Naive thymus-derived CD4-positive, alpha-beta T cell (primary cell): ENCODE results near the gene DUSP9. TPM values are rescaled to one million over a fixed set of nuclear protein-coding genes. Genes with fewer than 3 reads are reported as not detected.

Experiments
- ATAC-seq: fragments of 150-1000 bp; cut with Tn5 transposase; 2 replicates; pipeline ENCODE4 v1.10.0; 2021; ENCODE audit warnings: mild to moderate bottlenecking, moderate library complexity
- CTCF ChIA-PET: fragments of 350-600 bp; sonication (Branson Sonifier 250); formaldehyde crosslinking; loops from one replicate; lab custom pipeline; 2021; ENCODE audit warnings: antibody characterized with exemption; lab: Charles Lee
- POLR2A ChIA-PET: fragments of 350-600 bp; sonication (Branson Sonifier 250); formaldehyde crosslinking; loops from one replicate; lab custom pipeline; 2021; ENCODE audit warnings: antibody characterized with exemption, inconsistent platforms; lab: Charles Lee
- DNase-seq, 9 donors: peaks; one replicate each; pipeline versions ENCODE4 v3.0.0 to v3.0.0-alpha.2; 2020 to 2022; ENCODE audit warnings: mixed read lengths in 1 of 9
- H3K27ac ChIP-seq: one replicate; pipeline ENCODE4 v1.7.0; 2013; ENCODE audit warnings: mild to moderate bottlenecking, low read depth, low read length, moderate library complexity
- H3K27me3 ChIP-seq, 2 donors: one replicate each; pipeline ENCODE4 v1.7.0; 2013; ENCODE audit warnings: low read length in 2 of 2, mild to moderate bottlenecking in 2 of 2, moderate library complexity in 2 of 2; ENCODE audit not compliant: control insufficient read depth in 2 of 2, insufficient read depth in 2 of 2
- H3K36me3 ChIP-seq, 3 experiments: 1 replicate in 2 of 3; 2 replicates in 1 of 3; pipeline ENCODE4 v1.7.0; 2013; ENCODE audit warnings: low read length in 3 of 3, mild to moderate bottlenecking in 3 of 3, moderate library complexity in 1 of 3; ENCODE audit not compliant: insufficient read depth in 3 of 3, control insufficient read depth in 2 of 3
- H3K4me1 ChIP-seq, 2 donors: one replicate each; pipeline ENCODE4 v1.7.0; 2013; ENCODE audit warnings: low read length in 2 of 2, mild to moderate bottlenecking in 2 of 2, moderate library complexity in 1 of 2; ENCODE audit not compliant: control insufficient read depth in 2 of 2, insufficient read depth in 2 of 2
- H3K4me3 ChIP-seq: 2 replicates; pipeline ENCODE4 v1.7.0; 2013; ENCODE audit warnings: mild to moderate bottlenecking, low read length
- H3K9me3 ChIP-seq, 3 experiments: 1 replicate in 2 of 3; 2 replicates in 1 of 3; pipeline ENCODE4 v1.7.0; 2013; ENCODE audit warnings: low read length in 3 of 3; ENCODE audit not compliant: control insufficient read depth in 2 of 3
- H3K27ac Mint-ChIP-seq, 9 donors: one replicate each; pipeline ENCODE4 v1.8.0; 2020 to 2022; ENCODE audit warnings: mixed read lengths in 9 of 9, mild to moderate bottlenecking in 8 of 9, moderate library complexity in 5 of 9, inconsistent platforms in 2 of 9
- H3K27me3 Mint-ChIP-seq, 5 donors: one replicate each; pipeline ENCODE4 v1.8.0; 2021 to 2022; ENCODE audit warnings: mixed read lengths in 5 of 5, mild to moderate bottlenecking in 1 of 5
- H3K36me3 Mint-ChIP-seq, 5 donors: one replicate each; pipeline ENCODE4 v1.8.0; 2020 to 2022; ENCODE audit warnings: mixed read lengths in 5 of 5, mild to moderate bottlenecking in 3 of 5, inconsistent platforms in 1 of 5
- H3K4me1 Mint-ChIP-seq, 7 donors: one replicate each; pipeline ENCODE4 v1.8.0; 2020 to 2022; ENCODE audit warnings: mixed read lengths in 7 of 7, mild to moderate bottlenecking in 3 of 7, inconsistent platforms in 1 of 7
- H3K4me3 Mint-ChIP-seq, 10 donors: one replicate each; pipeline ENCODE4 v1.8.0; 2020 to 2022; ENCODE audit warnings: mild to moderate bottlenecking in 10 of 10, mixed read lengths in 10 of 10, moderate library complexity in 6 of 10, inconsistent platforms in 2 of 10
- H3K9me3 Mint-ChIP-seq, 11 donors: one replicate each; pipeline ENCODE4 v1.8.0; 2020 to 2022; ENCODE audit warnings: mixed read lengths in 11 of 11, mild to moderate bottlenecking in 4 of 11, inconsistent platforms in 1 of 11, moderate library complexity in 1 of 11
- intact Hi-C, 2 donors: fragments of 100-400 bp; cut with micrococcal nuclease; formaldehyde crosslinking; loops; one replicate each; pipeline ENCODE4 v1.15.1; 2023
- polyA plus RNA-seq, 2 donors: library from polyadenylated mRNA; unstranded; fragments of 300-500 nt; fragmentation: Illumina TruSeq; gene quantifications; one replicate each; pipeline ENCODE4 v1.2.3, GENCODE V29; 2021
- total RNA-seq, 6 experiments: library from RNA in 5 of 6; stranded (reverse) in 5 of 6; gene quantifications; 1 replicate in 5 of 6; 2 replicates in 1 of 6; pipeline ENCODE4 v1.2.3 and lab custom pipeline; 2021 to 2026

Gene DUSP9
- total and polyA plus RNA-seq, 7 experiments from 2014 or later, result not detected

DNA sequence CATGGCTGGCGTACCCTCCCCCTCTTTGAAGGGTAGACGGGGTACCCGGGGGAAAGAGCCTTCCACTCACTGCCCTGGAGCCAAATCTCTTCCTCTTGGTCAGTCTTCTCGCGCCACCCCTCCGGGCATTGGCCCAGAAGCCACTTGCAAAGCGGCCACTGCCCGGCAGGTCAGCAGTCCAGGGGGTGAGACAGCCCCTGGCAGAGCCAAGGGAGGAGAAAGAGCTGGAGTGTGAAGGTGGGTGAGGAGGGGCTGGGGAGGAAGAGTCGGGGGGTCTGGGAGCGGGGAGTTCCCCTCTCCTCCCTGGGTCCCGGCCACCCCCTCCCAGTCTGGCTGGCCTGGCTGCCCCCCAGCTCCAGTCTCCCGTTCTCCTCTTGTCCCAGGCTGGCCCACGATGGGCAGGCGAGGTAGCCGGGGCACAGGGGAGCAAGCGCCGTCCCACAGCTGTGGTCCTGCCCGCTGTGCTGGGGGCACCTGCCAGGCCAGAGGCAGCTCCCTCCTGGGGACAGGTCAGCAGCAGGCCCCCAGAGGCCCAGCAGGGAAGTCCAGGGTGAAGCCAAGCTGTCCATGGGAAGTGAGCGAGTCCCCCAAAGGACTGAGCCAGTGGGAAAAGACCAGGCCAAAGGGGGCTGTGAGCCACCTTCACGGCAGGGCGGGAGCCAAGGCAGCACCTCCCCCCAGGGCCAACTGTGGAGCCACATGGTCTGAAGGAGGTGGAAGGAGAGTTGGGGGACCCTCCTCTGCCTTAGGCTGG, 21.6 kb upstream of the DUSP9 start:
- no peaks in the 10 kb centered on the region for H3K9me3 ChIP-seq
- ChIA-PET POLR2A (no interaction called here), CTCF (interaction anchor here (0.9 kb wide), 1 partner anchor 11 kb away, joined by 3 read pairs; no protein-coding TSS in a partner anchor)
- Mint-ChIP-seq H3K4me1 (no peaks in the 10 kb centered on the region), H3K27ac (no peak overlapping the region), H3K36me3 (no peaks in the 10 kb centered on the region), H3K4me3 (no peak overlapping the region), H3K9me3 (peaks cover 0 to 3% (median 0%) of the 10 kb centered on the region in 11 donors), H3K27me3 (no peaks in the 10 kb centered on the region)
- no peak overlapping the region for H3K27ac ChIP-seq
- ATAC-seq (no peak), DNase-seq (no peak)
- H3K27me3 ChIP-seq, result no peaks in the 10 kb centered on the region
- no peaks in the 10 kb centered on the region for H3K4me1 ChIP-seq
- no peaks in the 10 kb centered on the region for H3K36me3 ChIP-seq
- H3K4me3 ChIP-seq, result no peak overlapping the region
- intact Hi-C loops, result no loop called here

DNA sequence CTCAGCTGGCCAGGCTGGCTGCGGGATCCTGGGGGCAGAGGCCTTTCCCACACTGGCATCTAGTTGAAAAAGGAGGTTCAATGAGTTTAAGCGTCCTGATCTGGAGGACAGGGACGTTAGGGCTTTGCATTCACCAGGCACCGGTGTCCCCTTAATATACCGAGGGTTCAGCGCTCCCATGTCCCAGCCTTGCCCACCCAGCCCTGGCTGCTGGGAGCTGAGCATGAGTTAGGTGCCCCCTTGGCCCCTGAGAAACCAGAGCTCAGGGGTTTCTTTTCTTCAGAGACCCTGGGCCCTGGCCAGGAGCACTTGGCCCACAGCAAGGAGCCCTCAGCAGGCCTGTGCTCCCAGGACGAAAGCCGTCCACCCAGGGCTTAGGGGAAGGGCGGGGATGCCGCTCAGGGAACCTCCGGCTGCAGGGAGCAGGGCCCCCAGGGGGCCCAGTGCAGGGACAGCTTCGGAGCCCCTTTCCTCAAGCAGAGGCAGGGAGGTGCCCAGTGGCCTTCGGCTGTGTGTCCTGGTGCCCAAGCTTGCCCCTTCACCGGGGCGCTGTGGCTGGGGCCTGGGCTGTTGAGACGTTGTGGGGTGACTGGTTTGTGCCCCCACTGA, 20.9 kb upstream of the DUSP9 start:
- H3K9me3 Mint-ChIP-seq, result peaks cover 0 to 7% (median 3%) of the 10 kb centered on the region in 11 donors
- H3K36me3 Mint-ChIP-seq, result no peaks in the 10 kb centered on the region
- H3K4me3 Mint-ChIP-seq, result no peak overlapping the region
- Histone ChIP-seq H3K4me3 (no peak overlapping the region), H3K36me3 (no peaks in the 10 kb centered on the region), H3K4me1 (no peaks in the 10 kb centered on the region), H3K9me3 (no peaks in the 10 kb centered on the region), H3K27ac (no peak overlapping the region), H3K27me3 (no peaks in the 10 kb centered on the region)
- intact Hi-C loops, result no loop called here
- CTCF ChIA-PET, result no interaction called here
- no peak for DNase-seq
- H3K27me3 Mint-ChIP-seq, result peaks cover 0 to 5% (median 0%) of the 10 kb centered on the region in 5 donors
- no peaks in the 10 kb centered on the region for H3K4me1 Mint-ChIP-seq
- POLR2A ChIA-PET, result no interaction called here
- H3K27ac Mint-ChIP-seq, result no peak overlapping the region
- no peak for ATAC-seq

DNA sequence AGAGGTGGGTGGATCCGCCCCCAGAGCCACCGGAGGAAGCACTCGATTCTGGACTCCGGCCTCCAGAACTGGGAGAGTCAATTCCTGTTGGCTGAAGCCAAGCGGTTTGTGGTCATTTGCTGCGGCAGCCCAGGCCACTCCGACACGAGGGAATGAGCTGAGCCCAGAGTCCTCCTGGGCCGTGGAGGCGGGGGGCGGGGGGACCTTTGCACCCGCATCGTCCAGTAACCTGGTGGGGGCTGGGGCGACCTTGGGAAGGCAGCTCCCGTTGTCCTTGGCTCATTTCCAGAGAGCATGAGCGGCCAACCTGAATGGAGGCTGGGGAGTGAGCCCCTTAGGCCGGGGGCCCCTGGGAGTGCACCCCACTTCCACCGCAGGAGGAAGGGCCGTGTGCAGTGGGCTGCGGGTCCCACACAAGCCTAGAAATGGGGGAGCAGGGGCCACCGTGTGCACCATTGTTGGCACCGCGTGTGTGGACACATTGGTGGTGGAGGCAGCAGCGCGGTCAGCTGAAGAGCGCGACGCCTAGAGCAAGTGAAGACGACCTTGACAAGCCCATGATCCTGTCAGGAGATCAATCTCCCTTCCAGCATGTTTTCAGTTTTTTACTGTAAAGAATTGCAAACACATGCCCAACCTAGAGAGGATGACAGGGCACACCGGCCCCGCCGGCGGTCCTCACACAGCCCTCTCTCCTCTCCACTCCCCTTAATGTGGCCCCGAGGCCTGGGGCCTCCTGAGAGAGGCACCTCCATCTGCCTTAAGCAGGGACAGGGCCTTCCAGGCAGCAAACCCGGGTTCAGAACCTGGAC, 19.9 kb upstream of the DUSP9 start:
- Histone ChIP-seq H3K4me3 (no peak overlapping the region), H3K9me3 (no peaks in the 10 kb centered on the region), H3K27ac (no peak overlapping the region), H3K36me3 (no peaks in the 10 kb centered on the region), H3K4me1 (no peaks in the 10 kb centered on the region), H3K27me3 (no peaks in the 10 kb centered on the region)
- no peak for DNase-seq
- POLR2A ChIA-PET, result no interaction called here
- intact Hi-C loops, result no loop called here
- H3K27ac Mint-ChIP-seq, result no peak overlapping the region
- no peak overlapping the region for H3K4me3 Mint-ChIP-seq
- peaks cover 0 to 14% (median 5%) of the 10 kb centered on the region in 11 donors for H3K9me3 Mint-ChIP-seq
- peaks cover 0 to 8% (median 0%) of the 10 kb centered on the region in 5 donors for H3K27me3 Mint-ChIP-seq
- H3K36me3 Mint-ChIP-seq, result no peaks in the 10 kb centered on the region
- CTCF ChIA-PET, result no interaction called here
- ATAC-seq, result no peak
- no peaks in the 10 kb centered on the region for H3K4me1 Mint-ChIP-seq

DNA sequence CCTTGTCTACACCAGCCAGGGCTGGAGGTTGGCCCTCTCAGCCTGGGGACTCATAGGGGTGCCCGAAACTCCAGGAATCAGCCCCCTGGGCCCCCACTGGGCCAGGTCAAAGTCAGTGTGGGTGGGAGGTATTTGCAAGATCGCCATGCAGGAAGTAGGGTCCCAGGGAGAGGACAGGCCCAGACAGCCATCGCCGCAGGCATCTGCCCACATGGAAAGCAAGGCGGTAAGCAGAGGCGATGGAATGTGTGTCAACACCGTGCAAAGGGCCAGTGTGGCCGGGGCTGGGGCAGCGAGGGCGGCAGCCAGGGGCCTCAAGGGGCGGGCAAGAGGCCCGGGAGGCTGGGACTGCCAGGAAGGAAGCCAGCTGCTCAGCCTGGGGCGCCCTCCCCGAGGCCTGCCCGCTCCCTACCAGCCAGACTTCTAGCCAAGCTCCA, 19.3 kb upstream of the DUSP9 start:
- intact Hi-C loops, result no loop called here
- no peaks in the 10 kb centered on the region for H3K4me1 ChIP-seq
- Mint-ChIP-seq H3K4me3 (no peak overlapping the region), H3K4me1 (no peaks in the 10 kb centered on the region), H3K9me3 (peaks cover 0 to 14% (median 5%) of the 10 kb centered on the region in 11 donors), H3K36me3 (no peaks in the 10 kb centered on the region), H3K27me3 (peaks cover 0 to 8% (median 0%) of the 10 kb centered on the region in 5 donors), H3K27ac (no peak overlapping the region)
- H3K9me3 ChIP-seq, result no peaks in the 10 kb centered on the region
- ChIA-PET POLR2A (no interaction called here), CTCF (no interaction called here)
- ATAC-seq (no peak), DNase-seq (no peak)
- no peak overlapping the region for H3K4me3 ChIP-seq
- no peaks in the 10 kb centered on the region for H3K36me3 ChIP-seq
- H3K27ac ChIP-seq, result no peak overlapping the region
- H3K27me3 ChIP-seq, result no peaks in the 10 kb centered on the region

DNA sequence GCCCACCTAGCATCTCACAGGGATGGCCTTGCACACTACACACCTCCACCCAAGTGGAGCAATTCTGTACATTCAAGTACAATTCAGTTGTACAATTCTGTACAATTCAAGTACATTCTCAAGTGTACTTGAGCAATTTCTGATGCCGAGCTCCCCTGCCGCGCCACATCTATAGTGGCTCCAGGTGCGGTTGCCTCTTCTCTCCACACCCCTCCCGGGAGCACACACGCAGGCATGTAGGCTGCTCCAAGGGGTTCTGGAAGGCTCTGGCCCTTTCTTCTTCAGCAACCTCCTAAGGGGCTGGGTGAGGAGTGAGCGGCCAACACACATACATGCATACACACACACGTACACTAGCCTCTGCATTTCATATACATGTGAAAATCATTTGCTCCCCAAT, 18.9 kb upstream of the DUSP9 start:
- POLR2A ChIA-PET, result no interaction called here
- no peak overlapping the region for H3K27ac Mint-ChIP-seq

GRCh38 chrX:153628665-153629064, 18.3 kb upstream of the DUSP9 start:
- no peak overlapping the region for H3K27ac ChIP-seq
- no peaks in the 10 kb centered on the region for H3K9me3 ChIP-seq
- POLR2A ChIA-PET, result no interaction called here
- Mint-ChIP-seq H3K9me3 (peaks cover 0 to 14% (median 5%) of the 10 kb centered on the region in 11 donors), H3K4me1 (no peaks in the 10 kb centered on the region), H3K27ac (no peak overlapping the region), H3K4me3 (no peak overlapping the region), H3K36me3 (no peaks in the 10 kb centered on the region), H3K27me3 (peaks cover 0 to 8% (median 0%) of the 10 kb centered on the region in 5 donors)
- no peak for ATAC-seq
- CTCF ChIA-PET, result no interaction called here
- intact Hi-C loops, result no loop called here
- DNase-seq, result no peak
- H3K4me1 ChIP-seq, result no peaks in the 10 kb centered on the region
- no peaks in the 10 kb centered on the region for H3K27me3 ChIP-seq
- H3K36me3 ChIP-seq, result no peaks in the 10 kb centered on the region
- no peak overlapping the region for H3K4me3 ChIP-seq

More for the DNA sequence above, 18.9 kb upstream of the DUSP9 start:
- Mint-ChIP-seq H3K4me1 (no peaks in the 10 kb centered on the region), H3K36me3 (no peaks in the 10 kb centered on the region), H3K9me3 (peaks cover 0 to 14% (median 5%) of the 10 kb centered on the region in 11 donors), H3K4me3 (no peak overlapping the region), H3K27me3 (peaks cover 0 to 8% (median 0%) of the 10 kb centered on the region in 5 donors)
- H3K27me3 ChIP-seq, result no peaks in the 10 kb centered on the region
- CTCF ChIA-PET, result no interaction called here
- ATAC-seq (no peak), DNase-seq (no peak)
- intact Hi-C loops, result no loop called here
- H3K36me3 ChIP-seq, result no peaks in the 10 kb centered on the region
- no peak overlapping the region for H3K27ac ChIP-seq
- no peaks in the 10 kb centered on the region for H3K4me1 ChIP-seq
- no peaks in the 10 kb centered on the region for H3K9me3 ChIP-seq
- no peak overlapping the region for H3K4me3 ChIP-seq
